ENCODE measurements around the gene CEP162.
"Not testable (repeated sequence)": the region's sequence is repeated elsewhere in the genome, so short reads cannot be mapped to it uniquely, and the experiment has no call there.

The CEP162 gene

DNA sequence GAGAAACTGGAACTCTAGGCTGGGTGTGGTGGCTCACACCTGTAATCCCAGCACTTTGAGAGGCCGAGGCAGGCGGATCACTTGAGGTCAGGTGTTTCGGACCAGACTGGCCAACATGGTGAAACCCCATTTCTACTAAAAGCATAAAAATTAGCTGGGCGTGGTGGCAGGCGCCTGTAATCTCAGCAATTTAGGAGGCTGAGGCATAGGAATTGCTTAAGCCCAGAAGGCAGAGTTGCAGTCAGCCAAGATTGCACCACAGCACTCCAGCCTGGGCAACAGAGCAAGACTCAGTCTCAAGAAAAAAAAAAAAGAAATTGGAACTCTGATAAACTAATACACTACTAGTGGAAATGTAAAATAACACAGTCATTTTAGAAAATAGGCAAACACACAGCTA, 3.8 kb downstream of the CEP162 start:
- DNase-seq: not testable (repeated sequence)

DNA sequence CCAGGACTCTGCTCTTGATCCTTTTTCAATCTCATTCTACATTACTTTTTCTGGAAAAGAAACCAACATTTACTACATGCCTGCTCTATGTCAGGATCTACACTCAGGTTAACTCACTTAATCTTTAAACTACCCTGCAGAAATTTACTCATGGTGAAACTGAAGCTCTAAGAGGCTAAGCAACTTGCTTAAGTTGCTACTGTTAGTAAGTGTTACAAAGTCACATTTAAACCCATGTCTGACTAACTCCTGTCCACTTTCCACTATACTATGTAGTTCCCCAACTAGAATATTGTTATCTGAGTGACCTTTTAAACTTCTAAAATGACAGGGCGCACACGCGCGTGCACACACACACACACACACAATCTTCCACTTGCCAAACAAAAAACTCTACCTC, 5.0 kb downstream of the CEP162 start:
- no peak for DNase-seq

DNA sequence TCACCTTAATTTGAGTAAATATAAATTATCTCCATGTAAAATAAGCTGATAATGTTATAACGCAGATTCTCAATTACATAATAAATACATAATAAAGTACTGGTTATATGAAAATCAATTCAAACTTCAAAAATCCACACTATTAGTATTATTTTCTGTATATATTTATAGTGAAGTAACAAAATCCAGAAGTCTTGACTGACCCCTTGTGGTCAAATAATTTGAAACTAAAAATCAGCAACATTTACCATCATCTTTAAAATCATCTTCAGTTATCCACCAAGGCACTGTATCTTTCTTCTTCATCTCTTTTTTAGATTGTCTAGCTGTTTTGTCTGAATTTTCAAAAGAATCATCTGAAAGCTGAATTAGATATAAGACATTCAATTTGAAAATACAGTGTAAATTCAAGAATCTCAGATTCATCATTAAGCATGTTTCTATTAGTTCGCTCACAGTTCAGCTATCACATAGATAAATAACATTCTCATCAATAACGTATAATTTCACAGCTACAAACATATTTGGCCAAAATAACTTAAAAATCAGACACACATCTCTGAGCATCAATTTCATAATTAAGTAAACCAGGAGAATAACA, 6.5 kb downstream of the CEP162 start:
- DNase-seq: no peak

DNA sequence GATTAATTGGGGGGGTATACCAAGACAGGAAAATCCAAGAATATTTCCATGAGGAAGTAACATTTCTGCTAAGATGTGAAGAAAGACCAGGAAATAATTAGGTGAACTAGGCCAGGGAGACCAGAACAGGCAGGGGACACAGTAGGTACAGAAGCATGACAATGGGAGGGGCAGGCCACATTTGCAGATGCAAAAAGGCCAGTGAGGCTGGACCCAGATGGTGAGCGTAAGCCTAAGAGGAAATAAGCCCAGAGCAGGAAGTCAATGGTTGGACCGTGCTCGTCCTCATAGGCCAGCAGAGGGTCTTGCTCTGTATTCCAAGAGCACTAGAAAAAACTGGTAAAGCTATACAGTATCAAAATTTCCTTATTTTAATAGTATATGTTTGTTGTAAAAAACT, 9.4 kb downstream of the CEP162 start:
- no peak for DNase-seq

DNA sequence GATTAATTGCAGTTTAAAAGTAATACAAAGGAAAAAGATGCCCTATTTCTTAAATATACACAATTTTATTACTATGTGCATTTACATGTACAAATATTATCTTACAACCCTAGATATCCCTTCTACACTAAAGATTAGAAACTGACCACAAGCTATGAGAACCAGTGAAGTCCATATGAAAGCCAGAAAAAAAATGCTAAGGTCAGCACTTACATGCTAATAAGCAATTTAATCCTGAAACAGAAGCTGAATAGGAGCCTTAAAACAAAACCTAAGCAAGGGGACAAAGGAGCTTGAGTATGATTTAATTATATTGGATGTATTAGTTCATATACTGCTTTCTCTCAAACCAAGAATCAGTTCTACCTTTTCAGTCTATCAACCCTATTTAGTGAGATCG, 14.2 kb downstream of the CEP162 start:
- DNase-seq: no peak

DNA sequence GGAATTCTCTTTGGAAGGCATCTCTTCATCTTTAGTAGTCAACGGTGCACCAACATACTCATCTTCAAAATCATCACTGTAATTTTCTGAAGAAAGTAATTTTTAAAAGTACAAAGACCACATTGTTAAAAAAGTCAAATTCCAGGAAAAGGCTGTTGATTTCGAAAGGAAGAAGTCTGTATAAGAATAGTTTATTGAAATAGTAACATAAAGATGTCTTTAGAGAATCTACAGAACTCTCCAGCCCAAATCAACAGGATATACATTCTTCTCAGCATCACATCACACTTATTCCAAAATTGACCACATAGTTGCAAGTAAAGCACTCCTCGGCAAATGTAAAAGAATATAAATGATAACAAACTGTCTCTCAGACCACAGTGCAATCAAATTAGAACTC, 23.4 kb downstream of the CEP162 start:
- no peak for DNase-seq

DNA sequence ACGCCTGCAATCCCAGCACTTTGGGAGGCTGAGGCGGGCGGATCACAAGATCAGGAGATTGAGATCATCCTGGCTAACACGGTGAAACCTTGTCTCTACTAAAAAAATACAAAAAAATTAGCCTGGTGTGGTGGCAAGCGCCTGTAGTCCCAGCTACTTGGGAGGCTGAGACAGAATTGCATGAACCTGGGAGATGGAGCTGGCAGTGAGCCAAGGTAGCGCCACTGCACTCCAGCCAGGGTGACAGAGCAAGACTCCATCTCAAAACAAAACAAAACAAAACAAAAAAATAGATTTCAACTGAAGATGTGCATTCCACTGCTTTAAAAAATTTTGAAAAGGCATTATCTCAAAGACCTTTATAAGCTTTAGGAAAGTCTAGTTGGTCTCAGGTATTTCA, 27.5 kb downstream of the CEP162 start:
- DNase-seq: not testable (repeated sequence)

DNA sequence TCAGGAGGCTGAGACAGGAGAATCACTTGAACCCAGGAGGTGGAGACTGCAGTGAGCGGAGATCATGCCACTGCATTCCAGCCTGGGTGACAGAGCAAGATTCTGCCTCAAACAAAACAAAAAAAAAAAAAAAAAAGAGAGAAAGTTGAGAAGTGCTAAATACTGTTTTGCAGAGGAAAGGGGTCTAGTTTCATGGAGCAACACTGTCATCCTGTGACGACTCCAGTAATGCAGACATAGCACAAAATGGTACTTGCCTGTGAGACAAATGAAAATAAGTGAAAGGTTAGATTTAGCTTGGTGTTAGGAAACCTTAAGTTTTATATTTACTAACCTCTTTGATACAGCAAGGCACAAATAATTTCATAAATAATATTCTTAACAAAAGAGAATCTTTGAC, 29.7 kb downstream of the CEP162 start:
- DNase-seq: no peak

DNA sequence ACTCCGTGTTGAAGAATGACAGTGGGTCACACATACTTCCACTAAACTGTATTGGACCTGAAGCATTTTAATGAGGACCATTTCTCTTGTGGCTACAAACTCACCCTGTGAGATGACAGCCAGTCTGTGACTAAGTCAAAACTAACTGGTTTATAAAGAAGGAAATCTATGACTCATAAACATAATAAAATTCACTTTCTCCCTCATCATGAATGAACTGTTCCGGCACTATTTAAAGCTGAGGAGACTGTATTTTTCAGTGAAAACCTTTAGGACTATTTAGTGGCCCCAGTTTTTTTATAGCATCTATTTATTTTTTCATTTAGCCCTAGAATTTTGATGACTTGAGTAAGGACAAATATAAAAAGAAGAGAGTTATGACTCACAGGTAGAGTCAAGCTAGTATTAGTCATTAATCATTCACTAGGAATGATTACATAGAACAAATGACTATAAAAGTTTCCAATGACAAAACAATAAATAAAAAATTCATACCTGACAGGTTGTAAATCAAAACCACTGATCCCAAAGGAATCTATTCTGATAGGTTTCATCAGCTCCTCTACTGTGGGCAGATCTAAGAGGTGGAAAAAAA, 34.2 kb downstream of the CEP162 start:
- DNase-seq: no peak

DNA sequence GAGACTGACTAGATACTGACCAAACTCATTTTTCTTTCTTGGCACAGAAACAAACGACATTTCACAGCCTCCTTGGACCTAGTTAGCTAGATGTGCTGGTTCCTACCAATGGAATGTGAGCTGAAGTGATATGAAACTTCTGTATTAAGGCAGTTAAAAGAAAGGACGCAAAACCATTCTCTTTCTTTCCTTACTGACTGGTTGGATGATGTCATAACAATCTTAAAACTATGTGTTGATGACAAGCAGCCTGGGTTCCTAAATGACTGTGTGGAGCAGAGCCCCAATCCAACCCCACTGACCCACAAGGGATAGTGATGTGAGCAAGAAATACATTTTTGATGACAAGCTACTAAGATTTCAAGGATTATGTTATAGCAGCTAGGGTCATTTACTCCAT, 35.6 kb downstream of the CEP162 start:
- no peak for DNase-seq

DNA sequence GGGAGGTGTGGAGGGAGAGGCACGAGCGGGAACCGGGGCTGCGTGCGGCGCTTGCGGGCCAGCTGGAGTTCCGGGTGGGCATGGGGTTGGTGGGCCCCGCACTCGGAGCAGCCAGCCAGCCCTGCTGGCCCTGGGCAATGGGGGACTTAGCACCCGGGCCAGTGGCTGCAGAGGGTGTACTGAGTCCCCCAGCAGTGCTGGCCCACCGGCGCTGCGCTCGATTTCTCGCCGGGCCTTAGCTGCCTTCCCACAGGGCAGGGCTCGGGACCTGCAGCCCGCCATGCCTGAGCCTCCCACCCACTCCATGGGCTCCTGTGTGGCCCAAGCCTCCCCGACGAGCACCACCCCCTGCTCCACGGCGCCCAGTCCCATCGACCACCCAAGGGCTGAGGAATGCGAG, 38.1 kb downstream of the CEP162 start:
- DNase-seq: not testable (repeated sequence)

DNA sequence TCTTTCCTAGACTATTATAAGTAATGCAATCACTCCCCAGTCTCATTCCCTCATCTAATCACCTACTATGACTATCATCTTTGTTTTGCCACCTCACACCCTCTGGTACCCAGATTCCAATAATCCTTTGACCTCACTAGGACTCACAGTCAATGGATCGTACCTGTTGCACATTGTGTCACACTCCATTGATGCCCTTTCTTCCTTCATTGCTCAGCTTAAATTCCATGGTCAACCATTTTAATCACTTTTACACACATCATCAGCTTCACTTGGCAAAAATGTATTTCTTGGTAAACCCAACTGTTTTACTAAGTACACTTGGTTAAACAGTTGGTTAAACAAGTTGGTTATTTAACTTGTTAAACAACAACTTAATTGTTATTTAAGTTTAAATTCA, 44.0 kb downstream of the CEP162 start:
- no peak for DNase-seq

DNA sequence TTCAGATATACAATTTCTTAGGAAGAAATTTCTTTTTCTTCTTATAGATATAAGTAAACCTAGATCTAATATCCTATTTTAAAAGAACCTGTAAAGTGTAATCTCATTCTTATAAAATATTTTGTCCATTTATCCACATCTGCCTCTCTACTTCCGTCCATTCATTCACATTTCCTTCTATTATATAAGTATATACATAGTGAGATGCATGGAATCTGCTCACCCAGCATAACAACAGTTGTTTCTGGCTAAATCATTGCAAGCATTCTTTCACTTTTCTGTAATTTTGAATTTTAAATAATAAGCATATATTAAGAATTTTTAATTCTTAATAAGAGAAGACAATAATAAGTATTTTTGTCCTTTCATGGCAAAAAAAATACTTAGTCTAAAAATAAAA, 45.4 kb downstream of the CEP162 start:
- no peak for DNase-seq

DNA sequence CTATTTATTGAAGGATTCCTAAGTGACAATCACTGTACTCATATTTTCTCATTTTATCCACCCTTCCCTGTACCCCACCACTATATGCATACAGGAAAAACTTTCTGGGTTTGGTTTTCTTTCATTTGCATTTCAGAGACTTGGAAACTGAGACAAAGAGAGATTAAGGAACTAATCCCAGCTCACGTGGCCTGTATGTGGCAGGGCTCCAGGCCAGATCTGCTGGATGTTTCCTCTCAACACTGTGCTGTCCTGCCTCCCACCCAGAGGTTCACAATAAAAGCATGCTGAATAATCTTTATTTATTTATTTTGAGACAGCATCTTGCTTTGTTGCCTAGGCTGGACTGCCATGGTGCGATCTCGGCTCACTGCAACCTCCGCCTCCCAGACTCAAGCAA, 50.2 kb downstream of the CEP162 start:
- no peak for DNase-seq

DNA sequence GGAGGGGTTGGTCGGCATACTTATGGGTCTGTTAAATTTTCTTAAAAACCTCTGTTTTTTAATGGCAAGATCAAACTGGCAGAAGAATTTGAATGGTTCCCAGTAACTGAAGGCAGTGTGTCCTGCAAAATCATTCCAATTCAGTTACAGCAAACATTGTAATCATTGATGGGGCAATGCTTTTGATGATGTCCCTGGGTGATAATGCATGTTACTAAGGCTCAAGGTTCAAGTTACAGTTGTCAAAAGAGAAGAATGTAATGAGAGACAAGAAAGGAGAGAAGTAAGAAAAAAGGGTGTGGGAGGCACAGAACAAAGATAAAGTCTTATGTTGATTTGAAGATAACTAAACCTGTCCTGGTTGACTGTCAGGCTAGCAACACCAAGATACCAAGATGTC, 54.9 kb downstream of the CEP162 start:
- DNase-seq: no peak

DNA sequence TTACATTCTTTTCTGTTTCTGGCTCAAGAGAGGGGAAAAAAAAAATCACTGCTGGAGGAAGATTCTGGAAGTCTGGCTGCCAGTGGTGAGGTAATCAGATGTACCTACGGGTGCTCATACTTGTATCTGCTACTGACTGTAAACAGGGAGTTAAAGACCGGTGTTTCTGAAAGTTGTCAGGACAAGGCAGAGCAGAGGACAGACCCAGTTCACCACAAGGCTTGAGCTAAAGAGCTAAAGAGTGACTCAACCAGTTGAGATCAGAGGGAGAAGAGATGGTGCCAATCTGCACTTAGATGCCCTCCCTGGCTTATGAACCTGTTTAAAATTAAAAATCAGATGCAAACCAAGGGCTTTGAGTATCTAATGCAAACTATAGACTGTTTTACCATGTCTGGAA, 55.4 kb downstream of the CEP162 start:
- DNase-seq: no peak

DNA sequence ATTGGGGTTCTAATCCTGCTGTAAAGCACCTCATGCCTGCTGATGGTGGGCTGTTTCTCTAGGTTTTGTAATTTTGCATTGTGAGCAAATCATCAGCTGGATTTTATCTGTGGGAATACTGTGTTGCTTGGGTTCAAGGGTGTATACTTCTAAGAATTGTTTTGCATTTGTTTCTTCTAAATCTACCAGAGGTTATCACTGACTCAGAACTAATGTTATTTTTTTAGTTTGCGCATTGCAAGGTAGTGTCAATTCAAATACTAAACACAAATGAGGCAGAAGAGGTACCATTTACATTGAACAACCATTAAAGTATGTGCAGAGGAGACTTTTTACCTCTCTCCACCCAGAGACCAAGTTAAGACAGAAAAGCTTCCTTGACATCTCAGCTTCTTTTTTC, 60.0 kb downstream of the CEP162 start:
- no peak for DNase-seq

DNA sequence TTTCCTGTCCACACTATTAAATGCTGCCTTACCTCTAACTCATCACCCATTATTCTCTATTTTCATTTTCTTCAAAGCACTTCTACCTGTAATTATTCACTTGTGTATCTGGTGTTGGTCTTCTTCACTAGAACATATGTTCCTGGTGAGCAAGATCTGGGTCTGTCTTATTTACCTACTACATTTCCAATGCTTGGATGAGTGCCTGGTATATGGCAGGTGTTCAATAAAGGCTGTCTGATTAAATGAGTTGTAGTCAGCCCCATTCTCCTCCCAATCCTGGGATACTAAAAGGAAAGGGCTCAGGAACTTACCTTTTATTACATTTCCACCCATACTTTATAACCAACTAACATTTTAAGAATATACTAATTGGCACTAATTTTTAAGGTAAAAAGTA, 61.0 kb downstream of the CEP162 start:
- DNase-seq: no peak

DNA sequence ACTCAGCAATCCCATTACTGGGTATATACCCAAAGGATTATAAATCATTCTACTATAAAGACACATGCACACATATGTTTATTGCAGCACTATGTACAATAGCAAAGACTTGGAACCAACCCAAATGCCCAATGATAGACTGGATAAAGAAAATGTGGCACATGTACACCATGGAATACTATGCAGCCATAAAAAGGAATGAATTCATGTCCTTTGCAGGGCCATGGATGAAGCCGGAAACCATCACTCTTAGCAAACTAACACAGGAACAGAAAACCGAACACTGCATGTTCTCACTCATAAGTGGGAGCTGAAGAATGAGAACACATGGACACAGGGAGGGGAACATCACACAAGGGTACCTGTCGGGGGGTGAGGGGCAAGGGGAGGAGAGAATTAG, 63.1 kb downstream of the CEP162 start:
- not testable (repeated sequence) for DNase-seq

DNA sequence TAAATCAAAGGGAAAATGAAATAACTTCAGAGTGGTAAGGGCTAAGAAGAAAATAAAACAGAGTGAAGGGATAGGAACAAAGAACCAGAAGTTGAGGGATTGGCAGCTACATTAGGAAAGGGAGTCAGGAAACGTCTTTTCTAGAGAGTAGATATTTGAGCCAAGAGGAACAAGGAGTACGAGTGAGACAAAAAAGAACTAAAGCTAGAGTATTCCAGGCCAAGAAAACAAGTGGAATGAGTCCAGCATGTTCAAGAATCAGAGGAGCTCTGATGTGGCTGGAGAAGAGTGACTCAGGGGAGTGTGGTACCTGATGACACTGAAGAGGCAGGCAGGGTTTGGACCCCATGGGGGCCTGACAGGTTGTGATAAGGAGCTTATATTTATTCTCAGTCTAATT, 66.3 kb downstream of the CEP162 start:
- DNase-seq: no peak

DNA sequence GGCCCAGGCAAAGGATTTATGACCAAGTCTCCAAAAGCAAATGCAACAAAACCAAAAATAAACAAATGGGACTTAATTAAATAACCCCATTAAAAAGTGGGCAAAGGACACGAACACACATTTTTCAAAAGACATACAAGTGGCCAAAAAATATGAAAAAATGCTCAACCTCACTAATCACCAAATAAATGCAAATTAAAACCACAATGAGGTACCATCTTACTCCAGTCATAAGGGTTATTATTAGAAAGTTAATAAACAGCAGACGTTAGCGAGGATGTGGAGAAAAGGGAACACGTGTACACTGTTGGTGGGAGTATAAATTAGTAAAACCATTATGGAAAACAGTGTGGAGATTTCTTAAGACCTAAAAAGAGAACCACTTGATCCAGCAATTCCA, 71.1 kb downstream of the CEP162 start:
- DNase-seq: no peak

DNA sequence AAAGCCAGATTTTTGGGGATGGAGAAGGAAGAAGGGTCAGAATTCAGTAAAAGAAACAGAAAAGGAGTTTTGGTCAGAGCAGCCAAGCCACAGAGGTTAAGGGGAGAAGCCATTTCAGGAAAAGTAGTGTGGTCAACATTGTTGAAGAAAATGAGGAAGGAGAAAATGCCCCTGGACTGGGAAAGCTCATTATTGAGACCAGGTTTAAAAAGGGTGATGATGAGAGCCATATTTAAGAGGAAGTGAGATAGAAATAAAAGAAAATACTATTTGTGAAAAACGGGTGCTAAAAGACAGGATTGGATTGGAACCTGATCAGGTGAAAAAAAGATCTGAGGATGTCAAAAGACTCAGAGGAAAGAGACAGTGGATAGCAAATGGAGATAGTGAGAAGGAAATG, 75.8 kb downstream of the CEP162 start:
- DNase-seq: no peak

DNA sequence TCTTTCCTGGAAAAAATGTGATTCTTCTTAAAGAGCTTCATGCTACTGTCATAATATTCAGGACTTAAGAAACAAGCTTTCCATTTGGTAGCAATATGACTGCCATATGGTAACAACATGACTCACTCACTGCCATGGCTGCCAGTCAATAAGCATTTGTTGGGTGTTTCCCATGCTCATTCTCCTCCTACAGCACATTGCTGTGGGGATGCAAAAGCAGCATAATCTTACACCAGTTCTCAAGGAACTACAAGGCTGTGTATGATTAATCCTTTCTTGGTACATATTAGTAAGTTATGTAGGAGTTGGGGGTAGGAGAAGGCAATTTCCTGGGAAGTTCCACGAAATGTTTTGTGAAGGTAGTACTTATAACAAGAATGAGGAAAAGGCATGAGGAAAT, 76.7 kb downstream of the CEP162 start:
- DNase-seq: no peak

DNA sequence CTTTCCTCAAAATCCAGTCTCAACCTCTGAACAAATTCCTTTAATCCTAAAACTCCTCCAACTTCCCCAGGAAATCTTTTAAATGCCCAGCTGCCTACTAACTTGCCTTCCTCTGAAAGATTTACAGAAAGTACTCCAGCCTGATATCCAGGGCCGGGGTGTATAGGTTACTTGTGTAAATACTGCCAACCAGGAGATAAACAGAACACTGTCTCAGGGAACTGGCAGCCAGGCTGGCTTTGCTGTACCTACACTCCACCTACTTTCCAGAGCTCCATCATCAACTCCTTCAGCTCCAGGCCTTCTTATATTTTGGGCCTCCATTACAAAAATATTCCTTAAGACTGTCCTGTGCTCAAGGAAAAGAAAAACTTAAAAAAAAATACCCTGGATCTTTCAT, 85.9 kb downstream of the CEP162 start:
- DNase-seq: no peak

DNA sequence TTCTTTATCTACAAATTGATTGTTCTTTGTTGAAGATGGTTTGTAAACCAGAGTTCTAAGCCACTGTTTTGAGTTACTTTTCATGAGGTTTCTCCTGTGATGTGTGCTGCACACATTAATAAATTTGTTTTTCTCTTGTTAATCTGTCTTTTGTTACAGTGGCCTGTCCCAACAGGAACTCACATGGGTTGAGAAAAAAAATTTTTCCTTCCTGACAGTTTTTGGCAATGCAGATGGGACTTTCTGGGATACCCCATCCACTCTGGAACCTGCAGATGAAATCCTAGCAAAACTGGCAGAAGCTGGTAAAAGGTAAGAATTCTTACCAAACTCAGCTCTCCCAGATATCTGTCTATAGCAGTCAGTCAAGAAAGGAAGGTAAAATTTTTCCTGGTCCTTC, 88.1 kb downstream of the CEP162 start:
- no peak for DNase-seq

All from NCI-H1417 treated with DMSO at 0.1 percent for 48 hours (cell line).